Neutrophil (primary cell): Measurements from ENCODE around the gene STX16.

Experiments used
- H3K27ac ChIP-seq: fragments of 200-600 bp; sonication (generic); 2 replicates; pipeline ENCODE4 v1.5.1; 2016; ENCODE audit warnings: mild to moderate bottlenecking, moderate library complexity
- H3K27me3 ChIP-seq: fragments of 200-600 bp; sonication (generic); 2 replicates; pipeline ENCODE4 v1.6.0; 2016; ENCODE audit warnings: mild to moderate bottlenecking
- H3K36me3 ChIP-seq: fragments of 200-600 bp; sonication (generic); 2 replicates; pipeline ENCODE4 v1.5.1; 2017
- H3K4me1 ChIP-seq, 2 experiments: fragments of 200-600 bp in 1 of 2; sonication (generic) in 1 of 2; 1 replicate in 1 of 2; 2 replicates in 1 of 2; pipeline versions ENCODE4 v1.5.1 to v1.6.1; 2013 to 2016; ENCODE audit warnings: low read depth in 1 of 2, low read length in 1 of 2, mild to moderate bottlenecking in 1 of 2, moderate library complexity in 1 of 2; ENCODE audit not compliant: control insufficient read depth in 1 of 2, insufficient read depth in 1 of 2
- H3K4me3 ChIP-seq, 2 experiments: fragments of 200-600 bp in 1 of 2; sonication (generic) in 1 of 2; 1 replicate in 1 of 2; 2 replicates in 1 of 2; pipeline ENCODE4 v1.5.1; 2013 to 2016; ENCODE audit warnings: low read depth in 1 of 2, low read length in 1 of 2, mild to moderate bottlenecking in 1 of 2, moderate library complexity in 1 of 2
- H3K9me3 ChIP-seq: fragments of 200-600 bp; sonication (generic); 2 replicates; pipeline ENCODE4 v1.5.1; 2016
- TF ChIP-seq, protein P1 (sequence below): fragments of 200-600 bp; sonication (generic); IDR thresholded peaks from 2 replicates; pipeline ENCODE4 v1.5.1; 2016; ENCODE audit warnings: antibody characterized with exemption

The STX16 gene

GRCh38 chr20:58636983-58637421 is 14.1 kb upstream of the STX16 start:
- Histone ChIP-seq H3K9me3 (no peaks in the 10 kb centered on the region), H3K27ac (no peak overlapping the region), H3K4me3 (no peak overlapping the region), H3K36me3 (no peaks in the 10 kb centered on the region), H3K27me3 (peaks cover 61% of the 10 kb centered on the region), H3K4me1 (no peaks in the 10 kb centered on the region)
- TF ChIP-seq, protein P1, sequence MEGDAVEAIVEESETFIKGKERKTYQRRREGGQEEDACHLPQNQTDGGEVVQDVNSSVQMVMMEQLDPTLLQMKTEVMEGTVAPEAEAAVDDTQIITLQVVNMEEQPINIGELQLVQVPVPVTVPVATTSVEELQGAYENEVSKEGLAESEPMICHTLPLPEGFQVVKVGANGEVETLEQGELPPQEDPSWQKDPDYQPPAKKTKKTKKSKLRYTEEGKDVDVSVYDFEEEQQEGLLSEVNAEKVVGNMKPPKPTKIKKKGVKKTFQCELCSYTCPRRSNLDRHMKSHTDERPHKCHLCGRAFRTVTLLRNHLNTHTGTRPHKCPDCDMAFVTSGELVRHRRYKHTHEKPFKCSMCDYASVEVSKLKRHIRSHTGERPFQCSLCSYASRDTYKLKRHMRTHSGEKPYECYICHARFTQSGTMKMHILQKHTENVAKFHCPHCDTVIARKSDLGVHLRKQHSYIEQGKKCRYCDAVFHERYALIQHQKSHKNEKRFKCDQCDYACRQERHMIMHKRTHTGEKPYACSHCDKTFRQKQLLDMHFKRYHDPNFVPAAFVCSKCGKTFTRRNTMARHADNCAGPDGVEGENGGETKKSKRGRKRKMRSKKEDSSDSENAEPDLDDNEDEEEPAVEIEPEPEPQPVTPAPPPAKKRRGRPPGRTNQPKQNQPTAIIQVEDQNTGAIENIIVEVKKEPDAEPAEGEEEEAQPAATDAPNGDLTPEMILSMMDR: no peak

GRCh38 chr20:58637466-58638213 is 13.4 kb upstream of the STX16 start:
- H3K4me1 ChIP-seq: no peaks in the 10 kb centered on the region
- no peaks in the 10 kb centered on the region for H3K9me3 ChIP-seq
- H3K36me3 ChIP-seq: no peaks in the 10 kb centered on the region
- TF ChIP-seq, protein P1: no peak
- peaks cover 61% of the 10 kb centered on the region for H3K27me3 ChIP-seq
- H3K27ac ChIP-seq: no peak overlapping the region
- no peak overlapping the region for H3K4me3 ChIP-seq

- H3K9me3 ChIP-seq: no peaks in the 10 kb centered on the region
- TF ChIP-seq, protein P1: no peak
These were observed 12.5 kb upstream of the STX16 start for GRCh38 chr20:58638467-58639181.

DNA sequence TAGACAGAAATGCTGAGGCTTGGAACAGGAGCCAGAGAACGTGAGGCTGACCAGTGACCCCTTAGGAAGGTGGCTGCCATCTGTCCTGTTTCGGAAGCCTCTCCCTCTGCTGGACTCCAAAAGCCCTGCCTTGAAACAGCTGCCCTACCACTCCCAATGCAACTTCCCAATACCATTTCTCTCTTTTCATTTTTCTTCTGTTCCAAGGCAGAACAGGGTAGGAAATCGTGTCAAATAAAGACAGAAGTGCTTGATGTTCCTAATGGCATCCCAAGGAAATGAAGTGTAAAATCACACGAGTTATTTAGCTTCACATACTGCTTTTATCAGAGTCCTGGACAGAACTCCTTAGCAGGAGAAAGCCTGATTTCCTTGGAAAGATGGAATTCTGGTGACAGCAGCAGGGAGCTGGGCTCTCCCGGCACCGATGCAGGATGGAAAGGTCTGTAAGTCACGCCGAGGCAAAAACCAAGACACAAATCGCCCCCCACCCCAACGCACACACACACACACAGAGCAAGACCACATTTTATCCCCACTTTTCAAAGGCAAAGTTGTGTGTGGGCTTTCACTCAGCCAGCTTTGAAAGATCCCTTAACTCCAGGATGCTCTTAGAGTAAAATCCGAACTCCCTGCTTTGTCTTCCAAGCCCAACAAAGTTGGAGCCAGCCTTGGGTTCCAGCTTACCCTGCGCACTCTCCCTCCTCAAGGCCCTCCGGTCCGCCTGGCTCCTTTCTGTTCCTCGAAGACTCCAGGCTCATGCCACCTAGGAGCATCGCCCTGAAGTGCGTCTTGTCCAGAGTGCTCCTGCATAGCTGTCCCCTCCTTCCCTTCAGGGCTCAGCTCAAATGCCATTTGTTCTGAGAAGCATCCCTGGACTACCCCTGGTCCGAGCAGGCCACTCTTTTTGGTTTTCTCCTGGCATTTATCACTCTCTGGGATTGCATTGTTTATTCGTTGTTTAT is 11.6 kb upstream of the STX16 start:
- H3K4me1 ChIP-seq: no peaks in the 10 kb centered on the region
- H3K9me3 ChIP-seq: no peaks in the 10 kb centered on the region
- no peaks in the 10 kb centered on the region for H3K36me3 ChIP-seq
- H3K27ac ChIP-seq: no peak overlapping the region
- H3K27me3 ChIP-seq: peaks cover 48% of the 10 kb centered on the region
- TF ChIP-seq, protein P1: no peak
- H3K4me3 ChIP-seq: no peak overlapping the region

More at GRCh38 chr20:58638467-58639181, 12.5 kb upstream of the STX16 start:
- H3K4me3 ChIP-seq: no peak overlapping the region
- no peak overlapping the region for H3K27ac ChIP-seq
- H3K36me3 ChIP-seq: no peaks in the 10 kb centered on the region
- peaks cover 53% of the 10 kb centered on the region for H3K27me3 ChIP-seq
- H3K4me1 ChIP-seq: no peaks in the 10 kb centered on the region

GRCh38 chr20:58640446-58640845 is 10.6 kb upstream of the STX16 start:
- TF ChIP-seq, protein P1: no peak
- Histone ChIP-seq H3K27me3 (peaks cover 45% of the 10 kb centered on the region), H3K9me3 (no peaks in the 10 kb centered on the region)

More at GRCh38 chr20:58640446-58640845, 10.6 kb upstream of the STX16 start:
- Histone ChIP-seq H3K27ac (no peak overlapping the region), H3K36me3 (no peaks in the 10 kb centered on the region), H3K4me1 (no peaks in the 10 kb centered on the region), H3K4me3 (no peak overlapping the region)
